Measurements from ENCODE around the gene CLTB. TPM values are rescaled to one million over a fixed set of nuclear protein-coding genes. Genes with fewer than 3 reads are reported as not detected.

The CLTB gene
- total and polyA plus RNA-seq, 2 of the 4 experiments (the other 2 are of a cell fraction): 87.6 to 99.9 TPM

DNA sequence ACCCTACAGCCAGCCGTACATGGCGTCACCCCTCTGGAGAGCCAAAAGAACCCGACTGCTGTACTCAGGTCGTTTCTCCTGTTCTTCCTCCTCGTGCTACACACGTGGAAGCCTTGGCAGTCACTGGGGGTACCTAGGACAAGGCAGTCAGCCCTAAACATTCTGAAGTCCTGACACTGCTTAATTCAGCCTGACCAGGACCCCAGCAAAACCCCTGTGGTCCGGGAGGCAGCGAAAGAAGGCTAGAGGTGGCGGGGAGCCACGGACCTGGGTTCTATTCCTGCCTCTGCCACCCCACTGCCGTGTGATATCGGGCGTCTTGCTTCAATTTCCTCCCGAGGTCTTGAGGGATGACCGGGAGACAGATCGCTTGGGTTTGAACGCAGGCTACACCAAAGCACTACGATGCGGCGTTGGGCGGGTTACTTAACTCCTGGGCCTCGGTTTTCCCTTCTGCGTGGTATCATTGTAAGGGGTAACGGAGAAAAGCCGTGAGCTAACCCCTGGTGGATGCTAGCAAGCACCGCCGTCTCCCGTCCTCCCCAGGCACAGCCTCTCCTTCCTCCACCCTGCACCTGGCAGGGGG, 51.5 kb downstream of the CLTB start:
- dilution Hi-C loops (cut with HindIII; ENCODE audit: low sequenced_read_pairs, unreplicated experiment) (no loop called here), in situ Hi-C loops (cut with MboI; ENCODE audit: low sequenced_read_pairs) (no loop called here)
- POLR2A ChIA-PET (ENCODE audit: unreplicated experiment): no interaction called here

More for the DNA sequence above, 51.5 kb downstream of the CLTB start:
- 52% methylated on average over 8 of the region's 28 CpGs; no CpG with 5 or more reads in 1 of the 2 experiments for WGBS, 2 experiments (ENCODE audit: extremely low coverage in 2 of 2, insufficient read length in 1 of 2)
- Histone ChIP-seq H3K14ac (replicated peaks; ENCODE audit: low read depth, low read length) (peak overlapping the region; percentile 81), H3K27me3 (ENCODE audit: control insufficient read depth, insufficient read depth, low read length) (no peaks in the 10 kb centered on the region), H4K20me1 (ENCODE audit: insufficient read depth, low read length) (peaks cover under 1% of the 10 kb centered on the region; the same call in 1 of the 2 replicates), H2AK5ac (ENCODE audit: low read depth, low read length) (peak overlapping the region; percentile 27), H3K56ac (ENCODE audit: extremely low read depth, insufficient read depth, low read length) (no peak overlapping the region), H2BK5ac (ENCODE audit: low read depth, low read length, poor library complexity, severe bottlenecking) (peak overlapping the region; percentile 31), H2BK20ac (ENCODE audit: low read depth, low read length) (peak overlapping the region; percentile 47; the same call in 1 of the 2 replicates), H2AK9ac (replicated peaks; ENCODE audit: low read depth, low read length, poor library complexity) (peak overlapping the region; percentile 86), H2BK15ac (ENCODE audit: low read depth, low read length) (peak overlapping the region; percentile 60; the same call in 1 of the 3 replicates), H3K23ac (ENCODE audit: low read depth, low read length) (peak overlapping the region; percentile 45; the same call in 1 of the 2 replicates), H3K36me3 (ENCODE audit: control insufficient read depth, insufficient read depth, low read length) (peaks cover 11% of the 10 kb centered on the region), H3K4ac (ENCODE audit: low read depth, low read length) (peak overlapping the region; percentile 90), H3K27ac (ENCODE audit: insufficient read depth, low read length) (peak overlapping the region; percentile 36), H3K9me3 (ENCODE audit: control insufficient read depth, insufficient read depth, low read length) (no peaks in the 10 kb centered on the region), H3K4me1 (ENCODE audit: control insufficient read depth, insufficient read depth, low read length) (peaks cover 7% of the 10 kb centered on the region), H3K4me3 (ENCODE audit: insufficient read depth, low read depth, low read length) (peak overlapping the region; percentile 58), H3K9ac (ENCODE audit: low read depth, low read length) (peak overlapping the region; percentile 68), H2AFZ (replicated peaks; ENCODE audit: low read length, poor library complexity) (peak overlapping the region; percentile 95), H3K4me2 (ENCODE audit: low read depth, low read length) (peak overlapping the region; percentile 87), H3K18ac (ENCODE audit: low read depth, low read length) (peak overlapping the region; percentile 5), H2BK120ac (ENCODE audit: low read depth, low read length) (peak overlapping the region; percentile 25), H3K79me1 (ENCODE audit: low read depth in 1 of 2, low read length in 2 of 2) (peaks cover 15 to 23% of the 10 kb centered on the region in 2 experiments), H4K91ac (ENCODE audit: insufficient read depth, low read depth, low read length) (peak overlapping the region; percentile 76; the same call in 1 of the 2 replicates), H4K5ac (ENCODE audit: low read depth, low read length) (peak overlapping the region; percentile 96), H4K8ac (ENCODE audit: low read depth in 2 of 2, low read length in 2 of 2) (peak overlapping the region; percentile 95 to 100), H3K9me1 (ENCODE audit: insufficient read depth, low read length) (peaks cover 4% of the 10 kb centered on the region)
- no peak for ATAC-seq (ENCODE audit: low read depth)
- no peak for TF ChIP-seq MAFK (IDR thresholded peaks at IDR 0.05; ENCODE audit: low read depth, low read length)
- TF ChIP-seq, protein P1, sequence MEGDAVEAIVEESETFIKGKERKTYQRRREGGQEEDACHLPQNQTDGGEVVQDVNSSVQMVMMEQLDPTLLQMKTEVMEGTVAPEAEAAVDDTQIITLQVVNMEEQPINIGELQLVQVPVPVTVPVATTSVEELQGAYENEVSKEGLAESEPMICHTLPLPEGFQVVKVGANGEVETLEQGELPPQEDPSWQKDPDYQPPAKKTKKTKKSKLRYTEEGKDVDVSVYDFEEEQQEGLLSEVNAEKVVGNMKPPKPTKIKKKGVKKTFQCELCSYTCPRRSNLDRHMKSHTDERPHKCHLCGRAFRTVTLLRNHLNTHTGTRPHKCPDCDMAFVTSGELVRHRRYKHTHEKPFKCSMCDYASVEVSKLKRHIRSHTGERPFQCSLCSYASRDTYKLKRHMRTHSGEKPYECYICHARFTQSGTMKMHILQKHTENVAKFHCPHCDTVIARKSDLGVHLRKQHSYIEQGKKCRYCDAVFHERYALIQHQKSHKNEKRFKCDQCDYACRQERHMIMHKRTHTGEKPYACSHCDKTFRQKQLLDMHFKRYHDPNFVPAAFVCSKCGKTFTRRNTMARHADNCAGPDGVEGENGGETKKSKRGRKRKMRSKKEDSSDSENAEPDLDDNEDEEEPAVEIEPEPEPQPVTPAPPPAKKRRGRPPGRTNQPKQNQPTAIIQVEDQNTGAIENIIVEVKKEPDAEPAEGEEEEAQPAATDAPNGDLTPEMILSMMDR (conservative IDR thresholded peaks at IDR 0.05; ENCODE audit: low read depth, low read length): no peak
- no peak for TF ChIP-seq NFE2L2 (IDR thresholded peaks at IDR 0.05; ENCODE audit: low read depth, low read length)
- no peak for TF ChIP-seq CHD1 (IDR thresholded peaks at IDR 0.05; ENCODE audit: low read depth, low read length)
- no peak for TF ChIP-seq RCOR1 (IDR thresholded peaks at IDR 0.05; ENCODE audit: insufficient replicate concordance, low read length)
- no peak for DNase-seq
- intact Hi-C loops (cut with micrococcal nuclease): loop anchor here (5.0 kb wide), 2 partner anchors 213 to 638 kb away; no protein-coding TSS in a partner anchor
- BruUV-seq (replicated peaks): no TSS peak
- CTCF ChIA-PET: interaction anchor here (0.6 kb wide), 1 partner anchor 71 kb away, joined by 6 read pairs; no protein-coding TSS in a partner anchor

Measured in IMR-90 (cell line).